GM19035 (cell line): ENCODE data around the gene MYRFL.
"Not testable (repeated sequence)": the region's sequence is repeated elsewhere in the genome, so short reads cannot be mapped to it uniquely, and the experiment has no call there.

Experiments used
- ATAC-seq: cut with Tn5 transposase; IDR thresholded peaks from one replicate; pipeline ENCODE4 v1.9.1; 2021; ENCODE audit not compliant: unreplicated experiment

MYRFL gene

DNA sequence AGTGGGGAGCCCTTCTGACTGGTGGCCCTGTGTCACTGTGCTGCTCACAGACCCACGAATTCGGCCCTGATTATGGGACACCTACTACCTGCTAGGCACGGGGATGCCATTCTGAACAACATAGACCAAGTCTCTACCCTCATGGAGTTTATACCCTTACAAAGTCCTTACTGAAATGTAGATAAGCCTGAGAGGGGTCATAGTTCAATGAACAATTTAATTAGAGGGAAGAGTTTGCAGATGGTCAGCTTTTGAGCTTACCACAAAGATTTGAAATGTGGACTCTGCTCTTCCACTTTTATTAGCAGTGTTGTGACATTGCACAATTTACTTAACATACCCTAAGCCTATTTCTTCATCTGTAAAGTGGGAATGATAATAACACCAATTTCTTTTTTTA lies 161.1 kb downstream of the MYRFL start:
- ATAC-seq, result no peak

DNA sequence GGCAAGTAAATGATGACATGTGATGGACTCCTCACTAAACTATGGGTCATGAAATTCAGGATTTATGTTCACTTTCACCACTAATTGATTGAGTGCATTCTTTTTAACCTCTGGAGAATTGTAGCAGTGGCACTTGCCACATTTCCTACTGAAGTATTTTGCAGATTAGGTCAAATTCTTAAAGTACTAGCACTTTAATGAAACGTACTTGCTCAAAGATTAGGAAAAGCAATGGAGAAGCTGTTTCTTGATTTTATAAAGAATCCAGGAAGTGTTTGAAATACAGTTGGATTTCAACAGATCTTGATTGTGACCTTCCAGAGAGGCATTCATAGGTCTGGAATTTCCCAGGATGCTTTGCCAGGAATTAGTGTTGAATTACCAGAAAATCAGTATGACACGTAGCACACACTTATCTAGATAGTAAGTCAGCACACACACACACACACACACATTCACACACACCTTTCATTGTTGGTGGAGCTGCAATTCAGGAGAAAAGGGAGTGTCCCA lies 162.6 kb downstream of the MYRFL start:
- no peak for ATAC-seq

DNA sequence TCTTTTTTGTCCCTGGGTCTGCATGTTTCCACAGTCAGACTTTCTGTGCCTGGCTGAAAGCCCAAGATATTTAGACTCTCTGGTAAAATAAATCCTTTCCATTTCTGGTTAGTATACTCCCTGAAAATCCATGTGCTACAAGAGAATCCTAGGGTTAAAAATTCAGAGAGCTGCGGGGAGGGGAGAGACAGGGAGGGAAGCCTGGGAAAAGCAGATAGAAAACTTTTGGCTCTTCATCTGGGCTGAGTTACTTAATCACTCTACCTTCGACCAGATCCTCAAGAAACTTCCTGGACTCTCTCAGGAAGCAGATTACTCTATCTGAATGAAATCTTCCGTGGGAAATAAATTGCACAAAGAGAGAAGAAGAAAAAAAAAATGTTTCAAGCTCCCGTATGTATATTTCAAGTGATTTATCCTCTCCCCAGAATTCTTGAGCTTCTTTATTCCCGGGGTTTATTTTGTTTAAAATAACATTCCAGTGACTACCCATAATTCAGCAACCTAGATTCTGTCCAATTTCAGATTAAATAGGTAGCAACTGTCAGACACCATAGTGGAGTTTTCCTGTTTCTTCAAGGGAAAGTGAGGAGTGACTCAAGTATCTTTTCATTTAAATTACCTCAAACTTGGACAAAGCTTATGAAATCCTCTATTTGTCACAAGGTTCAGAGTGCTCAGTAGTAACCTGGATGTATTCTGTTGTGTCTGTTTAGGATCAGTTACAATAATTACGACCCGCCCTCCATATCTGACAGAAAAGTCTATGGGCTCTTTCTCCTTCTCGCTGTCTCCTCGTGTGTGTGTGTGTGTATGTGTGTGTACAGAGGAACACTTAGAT lies 163.7 kb downstream of the MYRFL start:
- ATAC-seq, result no peak

DNA sequence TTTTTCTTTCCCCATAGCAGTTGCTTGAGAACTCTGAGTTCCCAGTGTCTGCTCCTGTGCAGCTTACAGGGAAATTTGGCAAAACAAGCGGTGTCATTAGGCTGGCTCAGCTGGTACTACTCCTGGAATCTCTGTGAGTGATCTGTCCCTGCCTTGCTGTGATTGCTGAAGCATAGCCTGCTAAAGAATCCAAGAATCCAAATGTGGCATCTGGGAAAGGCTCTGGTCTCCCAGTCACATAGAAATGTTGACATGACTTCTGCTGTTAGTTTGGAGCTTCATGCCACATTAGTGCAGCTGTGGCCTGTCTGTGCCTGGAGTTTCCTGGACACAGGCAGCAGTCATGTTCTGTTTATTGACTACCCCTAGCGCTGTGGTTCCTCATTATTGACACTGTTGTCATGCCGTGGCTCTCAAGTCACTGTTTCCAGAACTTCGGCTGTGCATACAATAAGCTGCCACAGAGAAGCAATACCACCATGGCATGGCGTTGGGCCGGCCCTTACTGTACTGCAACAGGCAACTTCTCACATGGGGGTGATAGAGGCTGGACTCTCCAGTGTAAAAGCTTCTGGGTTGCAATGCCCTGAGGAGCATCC lies 166.8 kb downstream of the MYRFL start:
- ATAC-seq, result no peak

DNA sequence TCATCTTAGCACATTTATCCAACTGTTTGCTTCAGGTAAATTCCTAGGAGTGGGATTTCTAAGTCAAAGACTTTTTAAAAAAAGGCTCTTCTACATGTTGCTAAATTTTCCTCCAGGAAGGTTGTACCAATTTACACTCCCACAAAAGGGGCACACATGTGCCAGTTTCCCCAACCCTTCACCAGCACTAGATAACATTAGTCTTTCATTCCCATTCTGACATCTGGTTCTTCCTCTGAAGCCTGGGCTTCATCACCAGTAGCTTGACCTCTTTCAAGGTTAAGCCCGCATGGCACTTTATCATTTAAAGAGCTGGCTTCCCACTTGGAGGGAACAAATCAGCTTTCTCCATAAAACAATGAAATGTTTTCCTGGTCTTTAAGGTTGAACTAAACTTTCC lies 168.4 kb downstream of the MYRFL start:
- ATAC-seq, result no peak

DNA sequence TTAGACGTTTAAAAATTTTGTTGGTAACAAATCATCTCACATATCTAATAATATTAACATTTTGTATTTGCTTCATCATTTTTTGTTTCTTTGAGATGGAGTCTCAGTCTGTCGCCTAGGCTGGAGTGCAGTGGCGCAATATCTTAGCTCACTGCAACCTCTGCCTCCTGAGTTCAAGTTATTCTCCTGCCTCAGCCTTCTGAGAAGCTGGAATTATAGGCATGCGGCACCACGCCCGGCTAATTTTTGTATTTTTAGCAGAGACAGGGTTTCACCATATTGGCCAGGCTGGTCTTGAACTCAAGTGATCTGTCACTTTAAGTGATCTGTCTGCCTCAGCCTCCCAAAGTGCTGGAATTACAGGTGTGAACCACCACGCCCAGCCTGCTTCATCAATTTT lies 169.1 kb downstream of the MYRFL start:
- ATAC-seq, result not testable (repeated sequence)

DNA sequence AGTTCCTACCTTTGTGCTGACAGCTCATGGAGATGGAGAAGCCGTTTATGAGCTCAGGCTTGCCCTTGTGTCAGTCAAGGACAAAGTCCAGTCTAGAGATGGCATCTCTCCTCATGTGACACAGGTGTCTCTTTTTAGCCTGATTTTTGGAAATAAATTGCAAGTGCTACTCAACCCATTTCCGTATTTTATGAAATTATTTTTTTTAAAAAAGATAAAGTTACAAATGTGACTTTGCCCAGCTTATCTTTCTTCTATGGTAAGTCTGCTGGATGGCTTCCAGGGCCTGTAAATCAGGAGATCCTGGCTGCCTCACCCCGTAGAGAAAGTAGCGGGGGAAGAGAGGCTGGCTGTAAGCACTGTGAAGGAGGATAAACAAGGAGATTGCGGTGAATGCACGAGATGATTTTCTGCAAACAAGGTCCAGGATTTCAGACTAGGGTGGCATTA lies 169.7 kb downstream of the MYRFL start:
- ATAC-seq, result no peak

DNA sequence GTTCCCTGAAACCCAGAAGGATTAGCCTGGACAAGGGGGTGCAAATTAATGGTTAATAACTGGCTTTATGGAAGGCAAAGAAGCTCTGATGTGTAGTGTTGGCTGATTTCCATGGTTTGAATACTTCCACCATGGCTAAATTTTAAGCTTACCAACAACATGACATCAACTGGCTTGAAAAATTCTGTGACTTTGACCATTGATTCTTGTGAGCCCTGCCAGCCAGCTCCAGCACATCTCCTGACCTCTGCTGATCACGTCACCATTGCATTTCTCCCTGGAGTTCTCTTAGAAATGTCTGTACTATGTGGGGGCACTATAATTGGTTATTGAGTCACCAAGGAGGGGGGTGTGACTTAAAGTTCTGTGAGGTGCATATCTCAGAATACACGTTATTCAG lies 171.2 kb downstream of the MYRFL start:
- no peak for ATAC-seq

DNA sequence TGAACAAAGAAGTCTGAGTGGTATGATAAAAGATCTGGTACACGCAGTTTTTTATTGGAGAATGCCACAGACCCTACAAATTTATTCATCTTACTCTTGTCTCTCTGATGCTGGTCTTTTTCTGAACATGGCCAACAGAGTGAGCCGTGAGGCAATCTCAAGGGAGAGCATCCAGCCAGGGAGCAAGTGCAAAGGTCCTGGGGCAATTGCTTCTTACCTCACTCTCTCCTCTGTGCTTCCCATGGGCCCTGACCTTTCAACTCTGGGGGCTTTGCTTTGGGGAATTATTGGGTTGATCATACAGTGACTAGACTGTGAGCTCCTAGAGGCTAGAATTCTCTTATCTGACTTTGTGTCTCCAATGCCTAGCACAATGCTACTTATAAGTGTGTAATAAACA lies 171.7 kb downstream of the MYRFL start:
- no peak for ATAC-seq

DNA sequence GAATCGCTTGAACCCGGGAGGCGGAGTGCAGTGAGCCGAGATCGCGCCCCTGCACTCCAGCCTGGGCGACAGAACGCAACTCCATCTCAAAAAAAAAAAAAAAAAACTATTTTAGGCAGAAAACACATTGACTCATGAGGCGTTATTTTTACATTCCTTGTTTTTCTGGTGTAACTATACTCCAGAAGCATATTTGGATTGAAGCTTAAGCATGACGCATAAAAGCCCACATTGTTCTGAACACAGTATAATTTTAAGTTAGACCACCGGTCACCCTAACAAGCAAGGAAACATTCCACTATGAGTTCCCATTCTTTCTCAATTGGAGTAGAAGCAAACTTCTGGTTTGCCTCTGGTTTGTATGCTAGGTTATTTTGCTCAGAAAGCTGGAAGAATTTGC lies 173.0 kb downstream of the MYRFL start:
- no peak for ATAC-seq

DNA sequence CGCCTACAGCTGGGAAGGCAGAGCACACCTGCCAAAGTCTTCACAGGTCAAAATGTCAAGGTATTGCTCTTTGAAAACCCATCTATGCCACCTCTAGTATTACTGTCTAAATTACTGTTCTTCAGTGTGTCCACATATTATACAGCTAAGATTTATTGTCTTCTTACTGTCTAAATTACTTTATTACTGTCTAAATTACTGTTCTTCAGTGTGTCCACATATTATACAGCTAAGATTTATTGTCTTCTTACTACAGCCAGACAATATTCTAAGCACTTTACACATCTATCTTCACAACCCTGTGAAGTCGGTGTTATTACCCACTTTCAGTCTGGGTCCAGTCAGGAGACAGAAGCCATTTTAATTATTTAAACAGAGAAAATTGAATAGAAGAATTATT lies 173.9 kb downstream of the MYRFL start:
- ATAC-seq, result no peak

DNA sequence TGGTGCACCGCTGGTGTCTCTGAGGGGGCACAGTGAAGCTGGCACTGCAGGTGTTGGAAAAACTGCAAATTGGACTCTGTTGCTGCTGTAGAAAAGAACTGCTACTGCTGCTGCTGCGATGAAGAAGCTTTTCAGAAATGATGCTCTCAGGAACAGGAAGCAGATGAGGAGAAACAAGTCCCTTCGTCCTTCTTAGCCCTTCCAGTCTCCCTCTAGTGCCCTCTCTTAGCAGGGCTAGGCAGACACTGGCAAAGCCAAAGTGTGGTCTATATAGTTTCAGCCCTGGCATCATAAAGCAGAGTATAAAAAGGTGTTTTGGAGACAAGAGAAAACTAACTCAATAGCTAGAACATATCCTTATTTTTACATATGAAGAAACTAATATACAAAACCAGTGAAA lies 174.5 kb downstream of the MYRFL start:
- ATAC-seq, result no peak

DNA sequence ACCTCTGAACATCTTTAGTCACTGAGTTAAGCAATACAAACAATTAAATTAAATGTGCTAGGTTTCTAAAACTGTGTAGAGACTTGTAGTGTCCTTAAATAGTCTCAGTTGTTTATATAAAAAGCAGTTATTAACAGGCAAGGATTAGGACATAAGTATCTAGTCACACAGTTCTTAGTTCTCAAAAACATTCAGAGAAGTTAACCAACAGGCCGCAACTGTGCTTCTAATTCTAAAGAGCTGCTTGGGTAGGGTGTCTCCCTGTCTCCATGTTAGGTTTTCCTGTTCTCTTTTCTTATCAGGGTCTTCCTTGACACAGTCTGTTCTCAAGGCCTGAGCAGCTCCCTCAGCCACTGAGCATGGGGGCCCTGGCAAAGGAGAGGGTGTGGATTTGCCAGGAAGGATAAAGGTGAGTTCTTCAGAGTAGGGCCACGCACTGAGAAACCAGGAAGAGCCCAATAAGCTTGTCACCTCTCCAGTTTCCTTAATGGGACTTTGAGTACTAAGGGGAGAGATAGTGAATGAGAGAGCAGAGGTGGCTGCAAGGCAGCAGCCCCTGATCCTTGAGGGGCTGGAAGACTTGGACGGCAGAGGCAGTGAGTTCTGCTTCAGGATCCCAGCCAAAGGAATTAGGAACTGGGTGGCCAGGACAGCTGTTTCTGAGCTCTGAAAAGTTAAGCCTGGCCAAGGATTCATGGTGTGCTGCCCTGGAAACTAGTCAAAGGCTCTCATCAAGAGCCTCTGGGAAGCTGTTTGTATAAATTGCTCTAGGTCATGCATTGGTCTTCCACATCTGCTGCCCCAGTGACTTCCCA lies 177.3 kb downstream of the MYRFL start:
- no peak for ATAC-seq

DNA sequence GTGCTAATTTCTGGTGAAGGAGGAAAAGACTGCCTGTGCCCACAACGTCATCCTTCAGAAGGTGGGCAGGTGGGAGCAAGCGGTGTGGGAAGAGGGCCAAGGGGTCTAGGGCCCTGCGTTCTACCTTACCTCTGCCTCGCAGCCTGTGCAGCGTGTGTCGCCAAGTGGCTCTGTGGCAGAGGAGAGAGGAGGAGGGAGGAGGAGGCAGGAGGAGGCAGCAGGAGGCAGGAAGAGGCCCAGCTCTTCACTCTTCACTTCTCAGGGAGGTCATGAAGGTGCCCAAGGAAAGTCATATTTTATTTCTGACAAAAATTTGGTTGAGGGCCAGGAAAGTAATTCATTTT lies 177.9 kb downstream of the MYRFL start:
- no peak for ATAC-seq

DNA sequence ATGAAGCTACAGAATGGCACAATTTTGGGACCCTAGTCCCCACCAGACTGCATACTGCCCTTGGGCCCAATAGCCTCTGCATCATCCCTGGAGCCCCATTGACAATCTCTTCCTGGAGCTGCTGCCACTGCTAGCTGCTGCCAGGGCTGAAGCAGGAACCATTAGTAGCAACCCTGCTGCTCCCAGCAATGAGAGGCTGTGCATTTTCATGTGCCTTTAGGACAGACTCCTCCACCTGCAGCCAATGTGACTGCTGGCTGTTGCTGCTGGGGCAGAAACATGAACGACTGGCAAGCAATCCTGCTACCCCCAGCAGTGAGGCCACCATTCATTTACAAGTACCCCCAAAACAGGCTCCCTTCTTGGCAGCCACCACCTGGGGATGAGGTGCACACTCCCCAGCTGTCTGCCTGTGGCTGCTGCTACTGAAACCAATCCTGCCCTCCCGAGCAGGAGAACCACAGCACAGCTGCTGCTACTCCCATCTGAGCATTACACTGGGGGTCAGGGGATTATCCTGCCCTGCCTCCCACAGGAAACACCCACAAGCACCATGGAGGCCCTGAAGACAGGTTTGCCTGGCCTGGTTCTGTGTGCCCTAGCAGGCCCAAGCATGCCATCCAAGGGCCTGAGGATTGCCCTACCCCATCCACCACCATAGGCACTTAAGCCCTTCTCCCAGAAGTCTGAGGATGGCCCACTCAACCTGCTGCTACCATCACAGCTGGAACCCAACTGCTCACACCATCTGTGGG lies 181.0 kb downstream of the MYRFL start:
- no peak for ATAC-seq

DNA sequence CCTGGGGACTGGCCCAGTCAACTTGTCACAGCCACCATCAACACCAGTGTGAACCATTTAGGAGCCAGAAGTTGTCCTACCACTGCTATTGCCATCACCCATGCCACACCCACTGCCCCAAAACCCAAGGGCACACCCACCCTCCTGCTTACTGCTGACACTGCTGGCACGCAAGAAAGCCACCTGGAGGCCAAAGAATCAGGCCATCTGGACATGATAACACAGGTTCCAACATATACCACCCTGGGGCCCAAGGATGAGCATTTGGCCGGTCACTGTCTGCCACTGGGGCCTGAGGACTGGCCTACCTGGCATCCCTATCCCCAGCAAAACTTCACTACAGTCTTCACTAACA lies 181.6 kb downstream of the MYRFL start:
- ATAC-seq, result no peak

DNA sequence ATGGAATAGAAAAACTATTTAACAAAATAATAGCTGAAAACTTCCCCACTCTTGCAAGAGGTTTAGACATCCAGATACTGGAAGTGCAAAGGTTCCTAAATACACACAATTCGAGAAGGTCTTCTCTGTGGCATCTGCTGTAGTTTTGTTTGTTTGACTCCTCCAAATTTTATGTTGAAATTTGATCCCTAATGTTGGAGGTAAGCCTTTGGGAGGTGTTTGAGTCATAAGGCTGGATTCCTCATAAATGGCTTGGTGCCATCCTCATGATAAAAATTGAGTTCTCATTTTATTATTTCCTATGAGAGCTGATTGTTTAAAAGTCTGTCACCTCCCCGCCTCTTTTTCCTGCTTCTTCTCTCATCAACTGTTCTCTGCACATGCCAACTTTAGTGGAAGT lies 182.7 kb downstream of the MYRFL start:
- ATAC-seq, result no peak
